Fibroblast of the aortic adventitia (primary cell): Measurements from ENCODE around the gene CCDC136. TPM values are rescaled to one million over a fixed set of nuclear protein-coding genes. Genes with fewer than 3 reads are reported as not detected.
A peak's percentile ranks its signal among the peaks of the same experiment; 100 is the strongest.

Source experiments
- DNase-seq: peaks from one replicate; pipeline ENCODE4 v3.0.0-alpha.2; 2010; ENCODE audit warnings: low read depth
- H3K4me3 ChIP-seq: 2 replicates; pipeline ENCODE4 v1.5.1; 2011; ENCODE audit warnings: low read depth, mild to moderate bottlenecking, control low read depth, low read length, moderate library complexity
- CTCF ChIP-seq: IDR thresholded peaks from 2 replicates; pipeline ENCODE4 v1.5.1; 2011; ENCODE audit warnings: mild to moderate bottlenecking, low read length, control low read depth, inconsistent platforms; ENCODE audit not compliant: insufficient read depth
- total RNA-seq: library from RNA; depleted of rRNA; stranded (reverse); fragments of >200 nt; gene quantifications from 2 replicates; pipeline ENCODE4 v1.2.3, GENCODE V29; 2012; ENCODE audit warnings: low replicate concordance

Gene CCDC136
- total RNA-seq, 1 donor, result 9.9 TPM

DNA sequence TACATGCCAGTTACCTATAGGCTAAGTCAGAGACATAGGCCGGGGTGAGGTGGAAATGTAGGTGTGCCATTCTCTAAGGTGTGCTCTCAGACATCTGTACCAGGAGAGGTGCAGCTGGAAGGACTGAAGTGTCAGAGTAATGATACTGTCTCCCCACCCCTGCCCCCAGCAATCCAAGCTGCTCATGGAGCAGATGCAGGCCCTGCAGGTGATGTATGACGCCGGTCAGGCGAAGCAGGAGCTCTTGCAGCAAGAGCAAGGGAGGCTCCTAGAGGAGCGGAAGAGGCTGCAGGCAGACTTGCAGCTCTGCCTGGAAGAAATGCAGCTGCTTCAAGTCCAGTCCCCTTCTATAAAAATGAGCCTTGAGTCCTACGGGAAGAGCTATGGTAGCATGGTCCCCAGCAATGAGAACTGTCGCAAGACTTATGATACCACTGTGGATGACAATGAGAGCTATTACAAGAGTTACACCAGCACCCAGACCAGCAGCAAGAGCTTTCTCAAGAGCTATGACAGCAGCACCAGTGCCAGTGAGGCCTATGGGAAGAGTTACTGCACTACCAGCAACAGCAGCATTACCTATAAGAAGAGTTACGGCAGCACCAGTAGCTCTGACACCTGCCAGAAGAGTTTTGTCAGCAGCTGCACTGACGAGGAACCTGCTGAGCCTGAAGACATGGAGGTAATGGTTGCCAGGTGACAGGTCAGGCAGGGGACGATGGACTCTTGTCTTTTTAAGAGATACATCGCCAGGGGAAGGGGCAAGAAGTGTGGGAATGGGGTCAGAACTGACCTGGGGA, 20.1 kb downstream of the CCDC136 start:
- no peak overlapping the region for H3K4me3 ChIP-seq
- TF ChIP-seq CTCF, result no peak
- no peak for DNase-seq

DNA sequence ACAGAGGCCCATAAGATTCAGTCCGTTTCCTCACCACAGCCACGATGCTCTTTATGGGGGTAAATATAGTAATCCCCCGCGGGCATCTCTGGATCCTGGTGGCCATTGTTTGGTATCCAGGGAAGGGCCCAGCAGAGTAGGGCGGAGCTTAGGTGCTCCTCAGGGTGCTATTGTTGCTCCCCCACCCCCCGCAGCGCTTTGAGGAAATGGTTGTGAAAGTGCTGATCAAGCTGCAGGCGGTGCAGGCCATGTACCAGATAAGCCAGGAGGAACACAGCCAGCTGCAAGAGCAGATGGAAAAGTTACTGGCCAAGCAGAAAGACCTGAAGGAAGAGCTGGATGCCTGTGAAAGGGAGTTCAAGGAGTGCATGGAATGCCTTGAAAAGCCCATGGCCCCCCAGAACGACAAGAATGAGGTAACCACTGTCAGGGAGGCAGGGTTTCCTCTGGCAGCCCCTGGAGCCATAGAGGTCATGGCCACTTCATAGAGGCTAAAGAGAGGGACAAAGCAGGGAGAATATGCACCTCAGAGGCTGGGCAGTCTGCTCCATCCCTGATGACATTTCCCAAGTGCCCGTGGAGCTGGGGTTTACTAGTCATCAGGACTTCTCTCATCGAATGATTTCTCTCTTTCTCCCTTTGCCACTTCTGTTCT, 20.9 kb downstream of the CCDC136 start:
- H3K4me3 ChIP-seq, result no peak overlapping the region
- peak; percentile 77 for DNase-seq
- no peak for TF ChIP-seq CTCF

GRCh38 chr7:128814499-128814898, 22.7 kb downstream of the CCDC136 start:
- no peak for DNase-seq

DNA sequence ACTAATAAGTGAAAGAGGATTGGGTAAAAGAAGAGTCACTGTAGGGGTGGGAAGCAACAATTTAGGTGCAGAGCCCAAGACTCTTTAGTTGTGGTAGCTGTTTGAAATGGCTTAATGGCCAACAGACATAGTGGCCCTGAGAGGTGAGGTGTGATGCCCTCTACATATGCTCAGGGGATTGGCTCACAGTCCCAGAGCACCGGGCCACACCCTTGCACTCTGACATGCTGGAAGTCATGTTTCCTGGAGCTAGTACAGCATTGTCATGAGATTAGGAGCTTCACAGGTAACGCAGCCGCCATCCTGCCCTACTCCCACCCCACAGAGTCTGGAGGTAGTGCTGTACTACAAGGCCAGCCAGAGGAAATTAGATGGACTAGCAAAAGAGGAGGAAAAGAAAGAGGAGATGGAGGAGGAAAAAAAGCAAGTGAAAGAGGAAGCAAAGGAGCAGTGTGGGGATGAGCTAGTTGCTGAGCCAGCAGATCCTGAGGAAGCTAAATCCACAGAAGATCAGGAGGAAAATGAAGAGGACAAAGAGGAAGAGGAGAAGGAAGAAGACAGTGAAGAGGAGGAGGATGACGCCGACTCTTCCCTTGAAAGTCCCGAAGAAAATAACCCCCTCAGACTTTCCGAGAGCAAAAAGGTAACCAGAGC, 23.6 kb downstream of the CCDC136 start:
- no peak for TF ChIP-seq CTCF
- no peak overlapping the region for H3K4me3 ChIP-seq
- DNase-seq, result no peak

More at GRCh38 chr7:128814499-128814898, 22.7 kb downstream of the CCDC136 start:
- TF ChIP-seq CTCF, result no peak
- no peak overlapping the region for H3K4me3 ChIP-seq

GRCh38 chr7:128818694-128819093, 26.9 kb downstream of the CCDC136 start:
- no peak for TF ChIP-seq CTCF
- no peak overlapping the region for H3K4me3 ChIP-seq
- no peak for DNase-seq

GRCh38 chr7:128821724-128822123, 30.0 kb downstream of the CCDC136 start:
- TF ChIP-seq CTCF, result no peak
- no peak overlapping the region for H3K4me3 ChIP-seq
- no peak for DNase-seq
